H1 (cell line): ENCODE results near the gene CST7. TPM values are rescaled to one million over a fixed set of nuclear protein-coding genes. Genes with fewer than 3 reads are reported as not detected.

Experiments
- CBX5 ChIP-seq: fragments of 300-800, 300-1000 bp; sonication (generic); IDR thresholded peaks from 2 replicates; pipeline ENCODE4 v1.7.1; 2016; ENCODE audit warnings: antibody characterized with exemption, low read length, low read depth
- SRF ChIP-seq: IDR thresholded peaks from 2 replicates; pipeline ENCODE4 v1.6.1; 2011; ENCODE audit warnings: mild to moderate bottlenecking, low read depth, low read length, moderate library complexity
- polyA plus RNA-seq, 7 experiments: library from polyadenylated mRNA; depleted of rRNA in 3 of 7; stranded (reverse) in 5 of 7; unstranded in 2 of 7; fragments of >200 nt in 5 of 7; fragments of 200-250 nt in 2 of 7; gene quantifications; 1 replicate in 5 of 7; 2 replicates in 1 of 7; 4 replicates in 1 of 7; pipeline versions ENCODE4 v1.2.1 to v1.2.3, GENCODE V29; 2011 to 2013; ENCODE audit warnings: missing spikeins in 2 of 7, mixed read lengths in 2 of 7
- total RNA-seq: library from RNA; stranded (reverse); fragmentation: NEBNext Ultra II Directional; extraction: Animal tissue kit (Norgen Biotek cat#: 25700); gene quantifications from 2 replicates; pipeline ENCODE4 v1.2.1, GENCODE V29; 2021

CST7 gene
- total and polyA plus RNA-seq, 2 of the 8 experiments (the other 6 are each of a cell fraction or from before 2014, with no cell fraction given): not detected

DNA sequence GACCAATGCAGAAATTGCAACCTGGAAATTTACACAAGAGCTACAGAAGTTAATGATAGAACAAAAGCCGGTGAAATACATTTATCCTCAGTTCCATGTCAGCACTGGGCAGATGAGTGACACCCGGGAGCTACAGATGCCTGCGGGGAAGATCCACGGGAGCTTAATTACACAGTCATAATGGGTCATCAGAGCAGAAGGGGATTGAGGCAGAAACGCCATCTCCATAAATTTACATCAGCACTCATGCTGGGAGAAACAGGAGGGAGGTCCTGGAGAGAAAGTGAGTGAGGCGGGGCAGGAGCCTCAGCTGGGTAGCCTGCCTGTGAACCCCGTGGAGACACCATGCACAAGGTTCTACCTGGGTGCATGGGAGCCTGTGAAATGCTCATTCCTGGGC lies 37.6 kb upstream of the CST7 start (continued):
- TF ChIP-seq SRF: no peak
- TF ChIP-seq CBX5: no peak
